Stimulated activated CD4-positive, alpha-beta T cell treated with anti-CD3 and anti-CD28 coated beads, Interleukin-15, amount 100 ng/mL, for 24 hours (primary cell): Measurements from ENCODE around the gene ABCB8.

Source experiments
- DNase-seq: peaks from one replicate; pipeline ENCODE4 v3.0.0-alpha.2; 2020

The ABCB8 gene

GRCh38 chr7:151028131-151028947 lies at the start of gene ABCB8:
TSS of gene ABCB8 (plus strand) at chr7:151028450. CDS start at chr7:151028516, 66 bp downstream.
- DNase-seq, result peak; percentile 98

GRCh38 chr7:150979713-150980390 lies 48.4 kb upstream of the ABCB8 start:
- no peak for DNase-seq

DNA sequence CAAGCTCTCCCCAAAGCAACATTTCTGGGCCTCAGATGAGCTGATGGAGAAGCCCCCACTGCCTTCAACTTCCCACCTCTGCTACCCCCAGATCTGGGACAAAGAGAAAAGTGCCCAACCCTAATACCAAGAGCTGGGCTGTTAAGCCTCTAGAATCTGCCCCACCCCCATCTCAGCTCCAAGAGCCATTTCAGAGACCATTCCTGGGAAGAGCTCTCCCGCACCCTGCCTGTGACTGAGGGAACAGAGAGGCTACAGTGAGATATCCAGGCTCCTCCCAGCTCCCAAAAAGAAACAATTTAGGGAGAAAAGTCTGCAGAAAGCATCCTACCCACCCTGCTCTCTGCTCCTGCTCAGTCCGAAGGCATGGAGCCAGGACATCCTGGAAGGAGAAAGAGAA lies 47.6 kb upstream of the ABCB8 start:
- DNase-seq, result no peak

GRCh38 chr7:150981644-150982043 lies 46.6 kb upstream of the ABCB8 start:
- DNase-seq, result no peak

DNA sequence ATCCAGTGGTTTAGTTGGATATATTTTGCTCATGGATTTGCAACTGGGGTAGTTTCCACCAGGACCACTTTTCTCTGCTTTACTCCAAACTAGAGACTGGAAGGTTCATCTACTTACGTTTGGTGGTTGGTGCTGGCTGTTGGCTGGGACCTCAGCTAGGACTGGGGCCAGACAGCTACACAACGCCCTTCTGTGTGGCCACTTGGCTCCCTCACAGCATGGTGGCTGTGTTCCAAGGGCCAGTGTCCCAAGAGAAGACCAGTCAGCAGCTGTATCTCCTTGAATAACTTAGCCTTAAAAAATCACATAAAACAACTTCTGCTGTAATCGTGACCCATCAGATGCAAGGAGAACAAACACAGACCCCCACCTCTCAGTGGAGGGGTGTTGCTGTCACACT lies 45.9 kb upstream of the ABCB8 start:
- DNase-seq, result no peak

DNA sequence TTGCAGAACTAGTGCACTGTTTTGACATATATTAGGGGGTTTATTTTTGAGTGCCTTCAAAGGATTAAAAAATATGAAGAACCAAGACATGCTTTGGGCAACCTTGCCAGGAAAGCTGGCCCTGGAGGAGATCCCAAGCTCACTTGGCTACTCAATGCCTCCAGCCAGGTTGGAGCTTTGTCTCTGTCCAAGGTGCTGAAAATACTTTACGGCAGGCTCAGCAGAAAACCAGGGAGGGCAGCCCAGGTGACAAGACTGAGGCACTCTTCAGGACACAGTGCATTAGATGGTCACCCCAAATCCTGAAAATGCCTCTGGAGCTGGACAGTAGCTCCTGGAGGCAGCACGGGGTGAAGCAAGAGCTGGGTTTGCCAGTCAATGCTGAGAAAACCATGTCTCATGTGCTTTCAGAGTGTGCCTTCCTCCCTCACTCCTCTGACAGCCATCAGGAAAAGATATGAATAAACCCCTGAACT lies 44.3 kb upstream of the ABCB8 start:
- DNase-seq, result peak; percentile 36

DNA sequence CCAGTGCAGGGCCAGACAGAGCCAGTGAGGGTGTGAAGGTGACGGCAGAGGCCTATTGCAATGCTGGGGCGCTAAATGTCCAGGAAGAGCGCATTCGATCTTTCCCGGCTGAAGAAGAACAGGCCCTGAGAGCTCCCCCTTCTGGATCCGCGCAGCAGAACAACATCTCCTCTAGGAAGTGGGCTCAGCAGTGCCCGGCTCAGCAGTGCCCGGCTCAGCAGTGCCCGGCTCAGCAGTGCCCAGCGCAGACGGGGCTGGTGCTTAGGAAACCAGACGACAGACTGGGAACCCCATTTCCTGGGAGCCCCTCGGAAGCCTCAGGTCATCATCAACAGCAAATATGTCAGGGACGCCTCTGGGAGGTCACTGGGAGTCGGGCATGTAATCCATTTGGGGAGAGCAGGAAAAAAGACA lies 42.1 kb upstream of the ABCB8 start:
- DNase-seq, result peak; percentile 77

DNA sequence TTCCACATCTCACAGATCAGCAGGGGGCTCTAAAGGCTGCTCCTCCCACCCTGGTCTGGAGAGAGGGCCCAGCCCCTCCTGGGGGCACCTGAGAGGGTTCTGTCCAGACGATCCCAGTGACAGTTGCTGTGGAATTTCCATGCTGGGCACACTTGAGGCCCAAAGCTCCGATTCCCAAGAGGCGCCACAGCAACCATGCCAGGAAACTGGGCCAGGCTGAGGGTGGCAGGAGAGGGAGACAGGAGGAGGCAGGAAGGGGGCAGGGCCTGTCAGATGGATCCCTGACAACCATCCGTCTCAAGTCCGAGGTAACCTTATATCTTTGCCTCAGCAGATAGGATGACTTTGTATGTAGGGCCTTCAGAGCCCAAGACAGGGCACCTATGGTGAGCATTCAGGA lies 41.7 kb upstream of the ABCB8 start:
- no peak for DNase-seq

- peak; percentile 79 for DNase-seq
These were observed 39.7 kb upstream of the ABCB8 start for GRCh38 chr7:150988230-150989226.

DNA sequence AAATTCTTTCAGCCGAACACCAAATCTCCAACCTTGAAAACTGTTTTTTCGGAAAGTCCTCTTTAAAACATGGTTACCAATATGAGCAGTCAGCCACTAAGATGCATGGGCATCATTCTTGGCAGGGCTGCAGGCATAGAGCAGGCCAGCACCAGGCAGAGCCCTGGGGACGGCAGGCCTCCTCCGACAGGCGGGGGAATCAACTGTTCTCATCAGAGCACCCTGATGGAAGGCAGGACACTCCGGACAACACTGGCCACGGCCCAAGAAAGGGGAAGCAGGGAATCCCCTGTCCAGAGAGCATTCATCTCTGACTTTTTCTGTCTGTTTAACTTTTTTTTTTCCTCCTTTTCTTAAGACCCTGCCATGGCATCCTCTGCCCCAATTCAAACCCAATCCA lies 38.8 kb upstream of the ABCB8 start:
- no peak for DNase-seq

GRCh38 chr7:150990416-150991186 lies 37.6 kb upstream of the ABCB8 start, which contains the start of gene NOS3:
TSS of gene NOS3 (plus strand) at chr7:150991017. CDS start at chr7:150993804, 2,787 bp downstream.
- no peak for DNase-seq

DNA sequence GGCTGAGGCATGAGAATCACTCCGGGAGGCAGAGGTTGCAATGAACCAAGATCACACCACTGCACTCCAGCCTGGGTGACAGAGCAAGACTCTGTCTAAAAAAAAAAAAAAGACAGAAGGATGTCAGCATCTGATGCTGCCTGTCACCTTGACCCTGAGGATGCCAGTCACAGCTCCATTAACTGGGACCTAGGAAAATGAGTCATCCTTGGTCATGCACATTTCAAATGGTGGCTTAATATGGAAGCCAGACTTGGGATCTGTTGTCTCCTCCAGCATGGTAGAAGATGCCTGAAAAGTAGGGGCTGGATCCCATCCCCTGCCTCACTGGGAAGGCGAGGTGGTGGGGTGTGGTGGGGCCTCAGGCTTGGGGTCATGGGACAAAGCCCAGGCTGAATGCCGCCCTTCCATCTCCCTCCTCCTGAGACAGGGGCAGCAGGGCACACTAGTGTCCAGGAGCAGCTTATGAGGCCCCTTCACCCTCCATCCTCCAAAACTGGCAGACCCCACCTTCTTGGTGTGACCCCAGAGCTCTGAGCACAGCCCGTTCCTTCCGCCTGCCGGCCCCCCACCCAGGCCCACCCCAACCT lies 36.1 kb upstream of the ABCB8 start:
- no peak for DNase-seq

DNA sequence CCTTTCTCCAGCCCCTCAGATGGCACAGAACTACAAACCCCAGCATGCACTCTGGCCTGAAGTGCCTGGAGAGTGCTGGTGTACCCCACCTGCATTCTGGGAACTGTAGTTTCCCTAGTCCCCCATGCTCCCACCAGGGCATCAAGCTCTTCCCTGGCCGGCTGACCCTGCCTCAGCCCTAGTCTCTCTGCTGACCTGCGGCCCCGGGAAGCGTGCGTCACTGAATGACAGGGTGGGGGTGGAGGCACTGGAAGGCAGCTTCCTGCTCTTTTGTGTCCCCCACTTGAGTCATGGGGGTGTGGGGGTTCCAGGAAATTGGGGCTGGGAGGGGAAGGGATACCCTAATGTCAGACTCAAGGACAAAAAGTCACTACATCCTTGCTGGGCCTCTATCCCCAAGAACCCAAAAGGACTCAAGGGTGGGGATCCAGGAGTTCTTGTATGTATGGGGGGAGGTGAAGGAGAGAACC lies 35.4 kb upstream of the ABCB8 start:
- no peak for DNase-seq

GRCh38 chr7:150993511-150993910 lies 34.7 kb upstream of the ABCB8 start:
- DNase-seq, result no peak

DNA sequence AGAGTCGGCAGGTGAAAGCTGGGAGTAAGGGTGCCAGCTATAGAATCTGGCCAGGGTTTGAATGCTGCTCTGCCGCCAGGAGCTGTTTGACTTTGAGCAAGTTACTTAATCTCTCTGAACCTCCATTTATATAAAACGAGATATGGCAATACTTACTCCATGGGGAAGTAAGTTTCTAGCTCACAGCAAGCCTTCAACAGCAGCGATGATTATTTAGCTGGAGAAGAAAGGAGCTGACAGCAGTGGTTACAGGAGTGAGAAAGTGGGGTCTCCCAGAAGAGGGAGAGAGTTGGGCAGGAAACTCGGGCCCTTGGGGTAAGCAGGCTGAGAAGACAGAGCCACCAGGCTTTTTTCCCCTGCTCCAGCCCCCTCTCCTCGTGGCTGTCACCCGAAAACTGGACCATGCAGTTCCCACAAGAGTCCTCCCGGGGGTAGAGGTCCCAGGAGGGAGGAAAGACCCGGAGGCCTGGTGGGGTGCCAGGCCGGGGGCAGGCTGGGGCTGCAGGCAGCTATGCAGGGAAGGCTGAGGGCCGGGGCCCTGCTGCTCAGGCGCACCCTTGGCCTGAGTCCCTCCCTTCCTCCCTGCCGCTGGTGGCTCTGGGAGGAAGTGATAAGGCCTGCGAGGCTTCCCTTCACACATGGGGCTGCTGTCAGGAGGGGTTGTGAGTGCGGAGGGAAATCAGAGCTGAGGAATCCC lies 34.0 kb upstream of the ABCB8 start:
- peak; percentile 48 for DNase-seq

DNA sequence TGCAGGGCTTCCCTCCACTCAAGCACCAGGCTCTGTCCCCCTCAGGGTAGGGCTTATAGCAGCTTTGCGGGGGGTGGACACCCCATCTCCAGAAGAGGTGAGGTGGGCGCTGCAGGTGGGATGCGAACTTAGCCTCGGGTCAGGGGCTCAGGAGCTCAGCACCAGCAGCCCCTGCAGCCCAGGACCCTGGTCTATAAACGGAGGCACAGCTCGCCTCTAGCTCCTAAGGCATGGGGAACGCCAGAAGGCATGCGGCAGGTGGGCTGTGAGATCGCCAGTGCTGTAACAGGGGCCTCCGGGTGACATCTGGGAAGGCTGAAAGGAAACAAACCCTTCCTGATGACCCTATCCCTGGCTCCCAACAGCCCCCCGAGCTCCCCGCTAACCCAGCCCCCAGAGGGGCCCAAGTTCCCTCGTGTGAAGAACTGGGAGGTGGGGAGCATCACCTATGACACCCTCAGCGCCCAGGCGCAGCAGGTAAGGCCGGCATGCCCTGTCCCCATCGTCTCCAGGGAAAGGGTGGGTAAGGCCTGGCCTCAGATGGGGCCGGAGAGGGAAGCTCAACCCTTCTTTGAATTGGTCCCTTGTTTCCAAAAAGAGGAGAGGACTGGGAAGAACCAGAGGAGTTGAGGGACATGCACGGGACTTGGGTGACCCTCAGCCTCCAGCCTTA lies 33.3 kb upstream of the ABCB8 start:
- DNase-seq, result no peak

GRCh38 chr7:150996376-150997074 lies 31.7 kb upstream of the ABCB8 start:
- no peak for DNase-seq

GRCh38 chr7:150997075-150997511 lies 31.2 kb upstream of the ABCB8 start:
- DNase-seq, result no peak

DNA sequence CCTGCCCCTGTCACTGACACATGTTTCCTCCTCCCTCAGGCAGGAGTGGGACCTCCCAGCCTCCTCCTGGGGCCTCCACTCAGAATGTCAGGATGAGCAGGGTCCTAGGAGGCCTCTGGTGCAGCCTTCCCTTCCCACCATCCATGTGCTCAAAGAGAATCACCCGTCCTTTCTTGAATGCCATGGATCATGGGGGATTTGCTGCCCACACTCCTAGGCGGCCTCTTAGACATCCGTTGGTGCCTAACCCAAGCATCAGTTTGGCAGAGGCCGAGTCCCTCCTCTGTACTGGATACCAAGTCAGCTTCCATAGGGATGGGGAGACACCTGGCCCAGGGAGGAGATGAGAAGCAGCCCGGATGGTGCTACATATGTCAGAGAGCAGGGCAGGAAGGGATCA lies 30.4 kb upstream of the ABCB8 start:
- no peak for DNase-seq

GRCh38 chr7:150998341-150998740 lies 29.9 kb upstream of the ABCB8 start:
- DNase-seq, result no peak
